Activated CD4-positive, alpha-beta T cell treated with anti-CD3 and anti-CD28 coated beads, Interleukin-2, amount 50 U/mL, for 24 hours (primary cell): Measurements from ENCODE around the gene MAFB.
"Not testable (repeated sequence)": the region's sequence is repeated elsewhere in the genome, so short reads cannot be mapped to it uniquely, and the experiment has no call there.

ENCODE experiments used
- DNase-seq, 2 donors: peaks; one replicate each; pipeline ENCODE4 v3.0.0-alpha.2; 2020; ENCODE audit warnings: low read depth in 1 of 2, low spot score in 1 of 2

The MAFB gene

GRCh38 chr20:40689100-40689942 is at the start of gene MAFB:
Gene MAFB, minus strand, starts transcription at chr20:40689236. Its CDS starts 386 bp downstream, at chr20:40688850.
- DNase-seq = no peak

- DNase-seq = not testable (repeated sequence)
These were observed 47.4 kb upstream of the MAFB start for GRCh38 chr20:40736468-40736867.

- DNase-seq = no peak
These were observed 40.0 kb upstream of the MAFB start for GRCh38 chr20:40728996-40729395.

- no peak for DNase-seq
These were observed 39.4 kb upstream of the MAFB start for GRCh38 chr20:40728470-40728869.

- no peak for DNase-seq
These were observed 38.9 kb upstream of the MAFB start for GRCh38 chr20:40727960-40728359.

- no peak for DNase-seq
These were observed 37.7 kb upstream of the MAFB start for GRCh38 chr20:40726776-40727175.

- DNase-seq = no peak
These were observed 35.5 kb upstream of the MAFB start for GRCh38 chr20:40724566-40724965.

GRCh38 chr20:40720826-40721225 is 31.8 kb upstream of the MAFB start:
- DNase-seq = no peak

GRCh38 chr20:40720099-40720498 is 31.1 kb upstream of the MAFB start:
- no peak for DNase-seq

- DNase-seq = no peak
These were observed 30.1 kb upstream of the MAFB start for GRCh38 chr20:40718982-40719729.

GRCh38 chr20:40718214-40718977 is 29.4 kb upstream of the MAFB start:
- DNase-seq = no peak

GRCh38 chr20:40717343-40717865 is 28.4 kb upstream of the MAFB start:
- DNase-seq = no peak

GRCh38 chr20:40715491-40715890 is 26.5 kb upstream of the MAFB start:
- DNase-seq = no peak

- no peak for DNase-seq
These were observed 25.9 kb upstream of the MAFB start for GRCh38 chr20:40714916-40715315.

GRCh38 chr20:40714109-40714508 is 25.1 kb upstream of the MAFB start:
- no peak for DNase-seq

GRCh38 chr20:40713508-40713907 is 24.5 kb upstream of the MAFB start:
- DNase-seq = no peak

GRCh38 chr20:40711079-40711478 is 22.0 kb upstream of the MAFB start:
- DNase-seq = no peak

GRCh38 chr20:40710603-40711002 is 21.6 kb upstream of the MAFB start:
- no peak for DNase-seq

GRCh38 chr20:40706977-40707582 is 18.0 kb upstream of the MAFB start:
- no peak for DNase-seq

GRCh38 chr20:40705413-40705812 is 16.4 kb upstream of the MAFB start:
- DNase-seq = no peak

GRCh38 chr20:40704828-40705227 is 15.8 kb upstream of the MAFB start:
- no peak for DNase-seq
